Endothelial cell of umbilical vein (primary cell): ENCODE data around the gene OCEL1. TPM values are rescaled to one million over a fixed set of nuclear protein-coding genes. Genes with fewer than 3 reads are reported as not detected.

Source experiments
- BruUV-seq: library from RNA; stranded (reverse); fragments of 400-500 nt; replicated peaks from 2 replicates; lab custom pipeline; 2021; lab: Mats Ljungman, UMichigan
- CTCF ChIA-PET: fragments of 300-600, 350-600 bp; sonication (Branson Sonifier 250); formaldehyde crosslinking; loops from one replicate; lab custom pipeline; 2021; ENCODE audit warnings: antibody characterized with exemption, inconsistent platforms; lab: Charles Lee
- POLR2A ChIA-PET: fragments of 300-600, 350-600 bp; sonication (Branson Sonifier 250); formaldehyde crosslinking; loops from one replicate; lab custom pipeline; 2021; ENCODE audit warnings: antibody characterized with exemption, inconsistent platforms; lab: Charles Lee
- DNase-seq: peaks from one replicate; pipeline ENCODE4 v3.0.0-alpha.2; 2011; ENCODE audit warnings: low read depth, low spot score
- FAIRE-seq: peaks from 2 replicates; lab custom pipeline; 2011; peaks lifted over from hg19 to GRCh38; lab: Jason Lieb, UNC
- H2AFZ ChIP-seq: 2 replicates; pipeline ENCODE4 v1.6.0; 2012; ENCODE audit warnings: low read depth, low read length, control low read depth, inconsistent platforms
- H3K27ac ChIP-seq: 2 replicates; pipeline ENCODE4 v1.5.1; 2011; ENCODE audit warnings: low read depth, mild to moderate bottlenecking, control low read depth, low read length, moderate library complexity; ENCODE audit not compliant: insufficient read depth
- H3K27me3 ChIP-seq, 2 experiments: 2 replicates each; pipeline versions ENCODE4 v1.6.0 to v1.6.1; 2011; ENCODE audit warnings: low read length in 2 of 2, mixed read lengths in 1 of 2; ENCODE audit not compliant: control insufficient read depth in 2 of 2, insufficient read depth in 2 of 2
- H3K36me3 ChIP-seq, 2 experiments: 2 replicates in 1 of 2; 3 replicates in 1 of 2; pipeline ENCODE4 v1.5.1; 2011; ENCODE audit warnings: low read length in 2 of 2, mild to moderate bottlenecking in 1 of 2, moderate library complexity in 1 of 2; ENCODE audit not compliant: control insufficient read depth in 2 of 2, insufficient read depth in 2 of 2; ENCODE audit errors: extremely low read depth in 1 of 2
- H3K4me1 ChIP-seq: 3 replicates; pipeline ENCODE4 v1.5.1; 2011; ENCODE audit warnings: mild to moderate bottlenecking, low read length; ENCODE audit not compliant: control insufficient read depth, insufficient read depth; ENCODE audit errors: extremely low read depth
- H3K4me2 ChIP-seq: 2 replicates; pipeline ENCODE4 v1.6.1; 2011; ENCODE audit warnings: low read length, control low read depth, mixed read lengths; ENCODE audit not compliant: insufficient read depth
- H3K4me3 ChIP-seq, 3 experiments: fragments of 200-600 bp in 1 of 3; sonication (generic), shearing (Covaris generic) in 1 of 3; replicated peaks in 1 of 3; 2 replicates each; pipeline ENCODE4 v1.5.1; 2011 to 2016; ENCODE audit warnings: control low read depth in 3 of 3, low read length in 3 of 3, mild to moderate bottlenecking in 2 of 3, inconsistent platforms in 1 of 3, low read depth in 1 of 3, moderate library complexity in 1 of 3; ENCODE audit not compliant: insufficient read depth in 1 of 3
- H3K79me2 ChIP-seq: 2 replicates; pipeline ENCODE4 v1.6.0; 2012; ENCODE audit warnings: low read length, inconsistent platforms; ENCODE audit not compliant: control insufficient read depth, insufficient read depth
- H3K9ac ChIP-seq: replicated peaks from 2 replicates; pipeline ENCODE3; 2011; ENCODE audit warnings: low read length, control low read depth; ENCODE audit not compliant: insufficient read depth; ENCODE audit errors: extremely low read depth
- H3K9me1 ChIP-seq: replicated peaks from 3 replicates; pipeline ENCODE4 v1.6.0; 2011; ENCODE audit warnings: mild to moderate bottlenecking, low read length; ENCODE audit not compliant: control insufficient read depth, insufficient read depth; ENCODE audit errors: extremely low read depth
- H3K9me3 ChIP-seq: replicated peaks from 2 replicates; pipeline ENCODE4 v1.5.1; 2012; ENCODE audit warnings: low read length, inconsistent platforms; ENCODE audit not compliant: control insufficient read depth, insufficient read depth
- H4K20me1 ChIP-seq: replicated peaks from 2 replicates; pipeline ENCODE3; 2011; ENCODE audit warnings: mild to moderate bottlenecking, low read length; ENCODE audit not compliant: control insufficient read depth, insufficient read depth; ENCODE audit errors: extremely low read depth
- EZH2 ChIP-seq: IDR thresholded peaks from 2 replicates; pipeline ENCODE4 v1.6.1; 2012; ENCODE audit warnings: borderline replicate concordance, low read depth, mild to moderate bottlenecking, moderate library complexity, low read length, inconsistent platforms; ENCODE audit not compliant: severe bottlenecking
- FOS ChIP-seq: IDR thresholded peaks from 2 replicates; pipeline ENCODE4 v1.6.1; 2011; ENCODE audit warnings: mild to moderate bottlenecking, low read length, moderate library complexity, borderline replicate concordance; ENCODE audit not compliant: insufficient read depth
- GATA2 ChIP-seq: IDR thresholded peaks from 2 replicates; pipeline ENCODE4 v1.7.0; 2011; ENCODE audit warnings: low read depth, mild to moderate bottlenecking, moderate library complexity, mixed read lengths, low read length; ENCODE audit not compliant: insufficient read length, insufficient read depth
- JUN ChIP-seq: IDR thresholded peaks from 2 replicates; pipeline ENCODE4 v1.6.1; 2011; ENCODE audit warnings: borderline replicate concordance, low read depth; ENCODE audit not compliant: insufficient read length, insufficient read depth
- MAX ChIP-seq: IDR thresholded peaks from 2 replicates; pipeline ENCODE4 v1.6.1; 2011; ENCODE audit not compliant: insufficient read depth, insufficient read length
- MYC ChIP-seq: IDR thresholded peaks from one replicate; pipeline ENCODE4 v1.6.1; 2011; ENCODE audit warnings: mild to moderate bottlenecking, low read depth, low read length
- POLR2A ChIP-seq: IDR thresholded peaks from 2 replicates; pipeline ENCODE4 v1.6.1; 2012; ENCODE audit warnings: low read depth, mild to moderate bottlenecking, control low read depth, low read length
- POLR2AphosphoS5 ChIP-seq: IDR thresholded peaks from 2 replicates; pipeline ENCODE4 v1.6.1; 2012; ENCODE audit warnings: low read depth, mild to moderate bottlenecking, control low read depth, low read length, moderate library complexity; ENCODE audit not compliant: insufficient read depth
- dilution Hi-C: fragments of 300-500 bp; cut with MboI; formaldehyde crosslinking; loops from one replicate; pipeline ENCODE4 v1.15.0; 2019; ENCODE audit warnings: low sequenced_read_pairs; ENCODE audit not compliant: extremely low pct_ligation_motif_present
- intact Hi-C: fragments of 100-400 bp; cut with micrococcal nuclease; formaldehyde crosslinking; loops from one replicate; pipeline ENCODE4 v1.10.0; 2022
- polyA plus RNA-seq, 4 experiments: library from polyadenylated mRNA; depleted of rRNA in 3 of 4; stranded (reverse) in 3 of 4; unstranded in 1 of 4; fragments of >200 nt; gene quantifications; 2 replicates each; pipeline versions ENCODE4 v1.2.1 to v1.2.3, GENCODE V29; 2011 to 2012; ENCODE audit warnings: missing spikeins in 1 of 4
- total RNA-seq: library from RNA; stranded (reverse); gene quantifications from 2 replicates; pipeline ENCODE4 v1.2.3, GENCODE V29; 2021
- TF ChIP-seq, protein P1 (sequence below), 2 donors: IDR thresholded peaks; 1 replicate in 1 of 2; 2 replicates in 1 of 2; pipeline ENCODE4 v1.5.1; 2011; ENCODE audit warnings: low read length in 2 of 2, mild to moderate bottlenecking in 2 of 2, moderate library complexity in 2 of 2, control low read depth in 1 of 2, inconsistent platforms in 1 of 2, low read depth in 1 of 2; ENCODE audit not compliant: insufficient read depth in 1 of 2; ENCODE audit errors: extremely low read depth in 1 of 2

OCEL1 gene
- total and polyA plus RNA-seq, 2 donors (not counting 3 experiments of a cell fraction or from before 2014, with no cell fraction given) = 7.4 to 13.0 TPM

GRCh38 chr19:17264641-17264979 is 38.6 kb downstream of the OCEL1 start, which contains the start of gene USHBP1:
USHBP1 (minus strand) TSS chr19:17264745; CDS start chr19:17264299, 446 bp downstream.
- peaks cover 18% of the 10 kb centered on the region for H3K4me1 ChIP-seq
- H3K36me3 ChIP-seq = peaks cover 0 to 2% of the 10 kb centered on the region in 2 experiments
- BruUV-seq = no TSS peak
- peak within 1 kb of the TSS; percentile 83 for H2AFZ ChIP-seq
- no peaks in the 10 kb centered on the region for H3K9me3 ChIP-seq
- no peaks in the 10 kb centered on the region for H3K27me3 ChIP-seq
- CTCF ChIA-PET = interaction anchor here (1.0 to 2.2 kb wide), 2 partner anchors 16 to 18 kb away, joined by 5 to 11 read pairs; no protein-coding TSS in a partner anchor
- H4K20me1 ChIP-seq = no peaks in the 10 kb centered on the region
- peak within 1 kb of the TSS; percentile 46 for H3K27ac ChIP-seq
- peak; percentile 86 for DNase-seq
- peak within 1 kb of the TSS; percentile 69 for H3K4me2 ChIP-seq
- no peaks in the 10 kb centered on the region for H3K9me1 ChIP-seq
- POLR2A ChIA-PET = interaction anchor here (1.1 kb wide), 1 partner anchor 15 kb away, joined by 3 read pairs; no protein-coding TSS in a partner anchor
- H3K79me2 ChIP-seq = peaks cover 14% of the 10 kb centered on the region
- dilution Hi-C loops = no loop called here
- intact Hi-C loops = no loop called here
- peak; percentile 84 for FAIRE-seq
- peak within 1 kb of the TSS in 2 of 3 experiments; percentile 3 to 9 for H3K4me3 ChIP-seq
- H3K9ac ChIP-seq = peak within 1 kb of the TSS; percentile 54
- no peak for TF ChIP-seq MYC
- TF ChIP-seq POLR2AphosphoS5 = peak; percentile 52
- TF ChIP-seq POLR2A = peak; percentile 71

DNA sequence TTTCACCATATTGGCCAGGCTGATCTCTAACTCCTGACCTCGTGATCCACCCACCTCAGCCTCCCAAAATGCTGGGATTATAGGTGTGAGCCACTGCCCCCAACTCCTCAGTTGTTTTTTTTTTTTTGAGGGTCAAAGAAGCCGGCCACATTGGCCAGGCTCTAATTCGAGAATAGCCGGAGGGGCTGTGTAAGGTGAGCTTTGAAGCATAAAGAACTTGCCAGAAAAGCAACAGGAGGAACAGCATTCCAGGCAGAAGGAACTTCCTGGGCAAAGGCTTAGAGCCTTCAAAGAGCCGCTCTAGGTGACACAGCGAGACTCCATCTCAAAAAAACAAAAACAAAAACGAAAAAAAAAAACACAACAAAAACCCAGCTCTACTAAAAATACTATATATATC is 40.0 kb downstream of the OCEL1 start:
- H3K27ac ChIP-seq = no peak overlapping the region
- intact Hi-C loops (loop anchor here (2.0 kb wide), 3 partner anchors 31 to 369 kb away; partner anchors contain the start of gene OCEL1), dilution Hi-C loops (no loop called here)
- no peak overlapping the region for H2AFZ ChIP-seq
- peaks cover under 1 to 3% of the 10 kb centered on the region in 2 experiments for H3K36me3 ChIP-seq
- H3K4me1 ChIP-seq = peaks cover 18% of the 10 kb centered on the region
- no peak for FAIRE-seq
- ChIA-PET POLR2A (interaction anchor here (0.6 kb wide), 1 partner anchor 15 kb away, joined by 11 read pairs; no protein-coding TSS in a partner anchor), CTCF (interaction anchor here (1.5 to 2.7 kb wide), 2 partner anchors 8 to 16 kb away, joined by 8 to 15 read pairs; partner anchors contain the start of gene ANKLE1)
- no peaks in the 10 kb centered on the region for H4K20me1 ChIP-seq
- no peak overlapping the region for H3K4me2 ChIP-seq
- H3K27me3 ChIP-seq = no peaks in the 10 kb centered on the region
- no peak overlapping the region for H3K9ac ChIP-seq
- no peak overlapping the region for H3K4me3 ChIP-seq
- H3K79me2 ChIP-seq = peaks cover 14% of the 10 kb centered on the region
- H3K9me3 ChIP-seq = no peaks in the 10 kb centered on the region
- DNase-seq = no peak
- TF ChIP-seq MAX = no peak
- no peak for TF ChIP-seq MYC
- TF ChIP-seq EZH2 = no peak
- TF ChIP-seq GATA2 = no peak
- no peak for TF ChIP-seq POLR2A
- no peak for TF ChIP-seq JUN
- TF ChIP-seq POLR2AphosphoS5 = no peak
- no peak for TF ChIP-seq FOS
- TF ChIP-seq, protein P1, sequence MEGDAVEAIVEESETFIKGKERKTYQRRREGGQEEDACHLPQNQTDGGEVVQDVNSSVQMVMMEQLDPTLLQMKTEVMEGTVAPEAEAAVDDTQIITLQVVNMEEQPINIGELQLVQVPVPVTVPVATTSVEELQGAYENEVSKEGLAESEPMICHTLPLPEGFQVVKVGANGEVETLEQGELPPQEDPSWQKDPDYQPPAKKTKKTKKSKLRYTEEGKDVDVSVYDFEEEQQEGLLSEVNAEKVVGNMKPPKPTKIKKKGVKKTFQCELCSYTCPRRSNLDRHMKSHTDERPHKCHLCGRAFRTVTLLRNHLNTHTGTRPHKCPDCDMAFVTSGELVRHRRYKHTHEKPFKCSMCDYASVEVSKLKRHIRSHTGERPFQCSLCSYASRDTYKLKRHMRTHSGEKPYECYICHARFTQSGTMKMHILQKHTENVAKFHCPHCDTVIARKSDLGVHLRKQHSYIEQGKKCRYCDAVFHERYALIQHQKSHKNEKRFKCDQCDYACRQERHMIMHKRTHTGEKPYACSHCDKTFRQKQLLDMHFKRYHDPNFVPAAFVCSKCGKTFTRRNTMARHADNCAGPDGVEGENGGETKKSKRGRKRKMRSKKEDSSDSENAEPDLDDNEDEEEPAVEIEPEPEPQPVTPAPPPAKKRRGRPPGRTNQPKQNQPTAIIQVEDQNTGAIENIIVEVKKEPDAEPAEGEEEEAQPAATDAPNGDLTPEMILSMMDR (IDR thresholded peaks at IDR 0.05; ENCODE audit: extremely low read depth in 1 of 2, insufficient read depth in 1 of 2, low read depth in 1 of 2, low read length in 2 of 2) = no peak
- BruUV-seq = no TSS peak
- H3K9me1 ChIP-seq = no peaks in the 10 kb centered on the region
